Measurements from ENCODE around the gene DNAJB2.

Gene DNAJB2

DNA sequence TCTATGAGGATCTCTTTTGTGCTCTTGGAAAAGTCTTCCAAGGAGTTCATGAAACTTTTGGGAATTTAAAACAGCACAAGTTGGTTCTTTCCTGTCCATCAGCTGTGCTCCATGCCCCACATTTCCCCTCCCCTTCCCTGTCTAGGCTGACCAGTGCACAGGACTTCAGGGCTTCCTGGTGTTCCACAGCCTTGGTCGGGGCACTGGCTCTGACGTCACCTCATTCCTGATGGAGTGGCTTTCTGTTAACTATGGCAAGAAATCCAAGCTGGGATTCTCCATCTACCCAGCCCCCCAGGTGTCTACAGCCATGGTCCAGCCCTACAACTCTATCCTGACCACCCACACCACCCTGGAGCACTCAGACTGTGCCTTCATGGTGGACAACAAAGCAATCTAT lies 8.1 kb upstream of the DNAJB2 start:
- TF ChIP-seq, protein P1, sequence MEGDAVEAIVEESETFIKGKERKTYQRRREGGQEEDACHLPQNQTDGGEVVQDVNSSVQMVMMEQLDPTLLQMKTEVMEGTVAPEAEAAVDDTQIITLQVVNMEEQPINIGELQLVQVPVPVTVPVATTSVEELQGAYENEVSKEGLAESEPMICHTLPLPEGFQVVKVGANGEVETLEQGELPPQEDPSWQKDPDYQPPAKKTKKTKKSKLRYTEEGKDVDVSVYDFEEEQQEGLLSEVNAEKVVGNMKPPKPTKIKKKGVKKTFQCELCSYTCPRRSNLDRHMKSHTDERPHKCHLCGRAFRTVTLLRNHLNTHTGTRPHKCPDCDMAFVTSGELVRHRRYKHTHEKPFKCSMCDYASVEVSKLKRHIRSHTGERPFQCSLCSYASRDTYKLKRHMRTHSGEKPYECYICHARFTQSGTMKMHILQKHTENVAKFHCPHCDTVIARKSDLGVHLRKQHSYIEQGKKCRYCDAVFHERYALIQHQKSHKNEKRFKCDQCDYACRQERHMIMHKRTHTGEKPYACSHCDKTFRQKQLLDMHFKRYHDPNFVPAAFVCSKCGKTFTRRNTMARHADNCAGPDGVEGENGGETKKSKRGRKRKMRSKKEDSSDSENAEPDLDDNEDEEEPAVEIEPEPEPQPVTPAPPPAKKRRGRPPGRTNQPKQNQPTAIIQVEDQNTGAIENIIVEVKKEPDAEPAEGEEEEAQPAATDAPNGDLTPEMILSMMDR (IDR thresholded peaks at IDR 0.05; ENCODE audit: borderline replicate concordance, control extremely low read depth, extremely low read depth, insufficient read depth, missing control alignments) = no peak
- DNase-seq (ENCODE audit: low spot score) = no peak
- in situ Hi-C loops (cut with MboI; ENCODE audit: low sequenced_read_pairs, unreplicated experiment) = no loop called here

DNA sequence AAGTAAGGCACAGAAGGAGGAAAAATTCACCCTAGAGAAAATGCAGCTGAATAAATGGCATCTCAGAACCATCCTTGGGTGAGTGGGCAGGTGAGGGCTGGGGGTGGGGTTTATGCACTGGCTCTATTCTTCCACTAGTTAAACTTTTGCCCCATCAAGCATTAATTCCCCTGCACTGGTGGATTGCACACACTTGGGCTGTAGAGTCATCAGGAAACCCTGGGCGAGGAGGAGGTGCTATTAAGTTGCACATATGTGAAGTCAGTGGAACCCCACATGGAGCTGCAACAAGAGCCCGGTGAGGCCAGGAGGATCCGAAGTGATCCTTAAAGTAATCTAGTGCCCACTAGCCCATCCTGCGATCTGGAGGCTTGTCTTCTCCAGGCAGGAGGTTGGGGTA lies 6.8 kb upstream of the DNAJB2 start:
- TF ChIP-seq, protein P1 (IDR thresholded peaks at IDR 0.05; ENCODE audit: borderline replicate concordance, control extremely low read depth, extremely low read depth, insufficient read depth, missing control alignments) = no peak
- DNase-seq (ENCODE audit: low spot score) = no peak
- in situ Hi-C loops (cut with MboI; ENCODE audit: low sequenced_read_pairs, unreplicated experiment) = no loop called here

GRCh38 chr2:219272995-219273394 lies 6.2 kb upstream of the DNAJB2 start:
- TF ChIP-seq, protein P1 (IDR thresholded peaks at IDR 0.05; ENCODE audit: borderline replicate concordance, control extremely low read depth, extremely low read depth, insufficient read depth, missing control alignments) = no peak
- DNase-seq (ENCODE audit: low spot score) = no peak
- in situ Hi-C loops (cut with MboI; ENCODE audit: low sequenced_read_pairs, unreplicated experiment) = no loop called here

- in situ Hi-C loops (cut with MboI; ENCODE audit: low sequenced_read_pairs, unreplicated experiment) = no loop called here
- TF ChIP-seq, protein P1 (IDR thresholded peaks at IDR 0.05; ENCODE audit: borderline replicate concordance, control extremely low read depth, extremely low read depth, insufficient read depth, missing control alignments) = no peak
- DNase-seq (ENCODE audit: low spot score) = no peak
These were observed 5.2 kb upstream of the DNAJB2 start for GRCh38 chr2:219273937-219274336.

GRCh38 chr2:219274361-219274921 lies 4.7 kb upstream of the DNAJB2 start:
- TF ChIP-seq, protein P1 (IDR thresholded peaks at IDR 0.05; ENCODE audit: borderline replicate concordance, control extremely low read depth, extremely low read depth, insufficient read depth, missing control alignments) = no peak
- DNase-seq (ENCODE audit: low spot score) = no peak
- in situ Hi-C loops (cut with MboI; ENCODE audit: low sequenced_read_pairs, unreplicated experiment) = no loop called here

- in situ Hi-C loops (cut with MboI; ENCODE audit: low sequenced_read_pairs, unreplicated experiment) = loop anchor here (25.0 kb wide), 1 partner anchor 116 kb away; the partner anchor contains the start of genes NHEJ1 and SLC23A3
- peak; percentile 77 for DNase-seq (ENCODE audit: low spot score)
- TF ChIP-seq, protein P1 (IDR thresholded peaks at IDR 0.05; ENCODE audit: borderline replicate concordance, control extremely low read depth, extremely low read depth, insufficient read depth, missing control alignments) = peak; percentile 97
These were observed 1.2 kb upstream of the DNAJB2 start for GRCh38 chr2:219277703-219278654.
